GM19372 (cell line): Measurements from ENCODE around the gene QRSL1.
"Not testable (repeated sequence)": the region's sequence is repeated elsewhere in the genome, so short reads cannot be mapped to it uniquely, and the experiment has no call there.

Experiments
- ATAC-seq: cut with Tn5 transposase; IDR thresholded peaks from one replicate; pipeline ENCODE4 v1.9.1; 2021; ENCODE audit warnings: mild to moderate bottlenecking, low read depth, moderate library complexity; ENCODE audit not compliant: unreplicated experiment

Gene QRSL1

GRCh38 chr6:106622412-106622811 lies 7.0 kb upstream of the QRSL1 start:
- ATAC-seq = no peak

GRCh38 chr6:106623039-106623438 lies 6.3 kb upstream of the QRSL1 start:
- no peak for ATAC-seq

- no peak for ATAC-seq
These were observed 2.9 kb upstream of the QRSL1 start for GRCh38 chr6:106626485-106626884.

GRCh38 chr6:106627760-106628159 lies 1.6 kb upstream of the QRSL1 start:
- not testable (repeated sequence) for ATAC-seq

GRCh38 chr6:106628658-106629102 lies 698 bp upstream of the QRSL1 start:
- peak; percentile 12 for ATAC-seq

- no peak for ATAC-seq
These were observed 433 bp downstream of the QRSL1 start for GRCh38 chr6:106629859-106630163.

- ATAC-seq = no peak
These were observed 988 bp downstream of the QRSL1 start for GRCh38 chr6:106630366-106630765.

GRCh38 chr6:106631346-106631745 lies 2.0 kb downstream of the QRSL1 start:
- no peak for ATAC-seq

- no peak for ATAC-seq
These were observed 5.2 kb downstream of the QRSL1 start for GRCh38 chr6:106634565-106634964.

- peak; percentile 27 for ATAC-seq
These were observed 7.8 kb downstream of the QRSL1 start for GRCh38 chr6:106637051-106637716.

- peak; percentile 79 for ATAC-seq
These were observed 8.5 kb downstream of the QRSL1 start for GRCh38 chr6:106637717-106638341.

- ATAC-seq = no peak
These were observed 10.4 kb downstream of the QRSL1 start for GRCh38 chr6:106639812-106640211.

GRCh38 chr6:106642476-106642875 lies 13.1 kb downstream of the QRSL1 start:
- no peak for ATAC-seq

- ATAC-seq = no peak
These were observed 13.7 kb downstream of the QRSL1 start for GRCh38 chr6:106643061-106643460.

- ATAC-seq = no peak
These were observed 19.4 kb downstream of the QRSL1 start for GRCh38 chr6:106648651-106649308.

GRCh38 chr6:106658469-106658868 lies 29.1 kb downstream of the QRSL1 start:
- ATAC-seq = no peak

GRCh38 chr6:106659859-106660258 lies 30.5 kb downstream of the QRSL1 start:
- ATAC-seq = no peak

- no peak for ATAC-seq
These were observed 33.1 kb downstream of the QRSL1 start for GRCh38 chr6:106662458-106662857.

GRCh38 chr6:106666282-106667021 lies 37.1 kb downstream of the QRSL1 start:
- ATAC-seq = peak; percentile 96

- no peak for ATAC-seq
These were observed 37.6 kb downstream of the QRSL1 start for GRCh38 chr6:106667022-106667402.

- no peak for ATAC-seq
These were observed 40.9 kb downstream of the QRSL1 start for GRCh38 chr6:106670236-106670635.
